ENCODE measurements around the gene SMAD3. TPM values are rescaled to one million over a fixed set of nuclear protein-coding genes. Genes with fewer than 3 reads are reported as not detected.

The SMAD3 gene
- total and polyA plus RNA-seq, 2 of the 4 experiments (the other 2 are of a cell fraction) = 71.0 to 177 TPM

GRCh38 chr15:67094001-67094826, 28.8 kb downstream of the SMAD3 start:
- H3K79me1 ChIP-seq (ENCODE audit: low read depth in 1 of 2, low read length in 2 of 2) = peaks cover 12 to 96% of the 10 kb centered on the region in 2 experiments; a peak in 3 of 4 replicates
- ATAC-seq (ENCODE audit: low read depth) (no peak), DNase-seq (no peak)
- no peak overlapping the region for H2BK15ac ChIP-seq (ENCODE audit: low read depth, low read length)
- no peak overlapping the region for H4K91ac ChIP-seq (ENCODE audit: insufficient read depth, low read depth, low read length)
- H2AK9ac ChIP-seq (replicated peaks; ENCODE audit: low read depth, low read length, poor library complexity) = no peak overlapping the region
- H2BK120ac ChIP-seq (ENCODE audit: low read depth, low read length) = 0 out of 2 replicates have a peak overlapping the region, but pooled peaks have one; percentile 2
- no peak overlapping the region for H4K5ac ChIP-seq (ENCODE audit: low read depth, low read length)
- H4K8ac ChIP-seq (ENCODE audit: low read depth in 2 of 2, low read length in 2 of 2) = no peak overlapping the region
- 40% methylated on average over 3 of the region's 15 CpGs; no CpG with 5 or more reads in 1 of the 2 experiments for WGBS, 2 experiments (ENCODE audit: extremely low coverage in 2 of 2, insufficient read length in 1 of 2)
- H3K9me3 ChIP-seq (ENCODE audit: control insufficient read depth, insufficient read depth, low read length) = no peaks in the 10 kb centered on the region
- H3K18ac ChIP-seq (ENCODE audit: low read depth, low read length) = no peak overlapping the region
- dilution Hi-C loops (cut with HindIII; ENCODE audit: low sequenced_read_pairs, unreplicated experiment) = no loop called here
- H3K9ac ChIP-seq (ENCODE audit: low read depth, low read length) = no peak overlapping the region
- peaks cover 99% of the 10 kb centered on the region for H4K20me1 ChIP-seq (ENCODE audit: insufficient read depth, low read length)
- no peak overlapping the region for H2AFZ ChIP-seq (replicated peaks; ENCODE audit: low read length, poor library complexity)
- H3K4ac ChIP-seq (ENCODE audit: low read depth, low read length) = no peak overlapping the region
- H3K14ac ChIP-seq (replicated peaks; ENCODE audit: low read depth, low read length) = no peak overlapping the region; the same call in 1 of the 2 replicates
- no peak overlapping the region for H3K56ac ChIP-seq (ENCODE audit: extremely low read depth, insufficient read depth, low read length)
- H3K4me3 ChIP-seq (ENCODE audit: insufficient read depth, low read depth, low read length) = no peak overlapping the region
- in situ Hi-C loops (cut with MboI; ENCODE audit: low sequenced_read_pairs) = no loop called here
- ChIA-PET POLR2A (ENCODE audit: unreplicated experiment) (no interaction called here), CTCF (no interaction called here)
- peaks cover 78% of the 10 kb centered on the region for H3K9me1 ChIP-seq (ENCODE audit: insufficient read depth, low read length)
- H3K27ac ChIP-seq (ENCODE audit: insufficient read depth, low read length) = peak overlapping the region; percentile 27
- no peak overlapping the region for H2BK20ac ChIP-seq (ENCODE audit: low read depth, low read length)
- no peak for TF ChIP-seq MAZ (IDR thresholded peaks at IDR 0.05; ENCODE audit: borderline replicate concordance, low read depth, low read length)
- no peak for TF ChIP-seq CHD1 (IDR thresholded peaks at IDR 0.05; ENCODE audit: low read depth, low read length)
- no peak for TF ChIP-seq NFE2L2 (IDR thresholded peaks at IDR 0.05; ENCODE audit: low read depth, low read length)
- TF ChIP-seq RCOR1 (IDR thresholded peaks at IDR 0.05; ENCODE audit: insufficient replicate concordance, low read length) = no peak
- no peak for TF ChIP-seq FOS (IDR thresholded peaks at IDR 0.05; ENCODE audit: low read depth, low read length)
- no peak for TF ChIP-seq BHLHE40 (IDR thresholded peaks at IDR 0.05; ENCODE audit: low read depth, low read length)
- TF ChIP-seq MAFK (IDR thresholded peaks at IDR 0.05; ENCODE audit: low read depth, low read length) = no peak
- TF ChIP-seq SMC3 (IDR thresholded peaks at IDR 0.05; ENCODE audit: low read depth, low read length) = no peak
- TF ChIP-seq ELK1 (IDR thresholded peaks at IDR 0.05; ENCODE audit: borderline replicate concordance, low read depth, low read length) = no peak
- no peak for TF ChIP-seq USF2 (IDR thresholded peaks at IDR 0.05; ENCODE audit: low read depth, low read length)
- peaks cover 53% of the 10 kb centered on the region for H3K36me3 ChIP-seq (ENCODE audit: control insufficient read depth, insufficient read depth, low read length)
- no TSS peak for BruUV-seq (replicated peaks)
- H2BK5ac ChIP-seq (ENCODE audit: low read depth, low read length, poor library complexity, severe bottlenecking) = peak overlapping the region; percentile 7
- intact Hi-C loops (cut with micrococcal nuclease) = no loop called here
- H3K27me3 ChIP-seq (ENCODE audit: control insufficient read depth, insufficient read depth, low read length) = no peaks in the 10 kb centered on the region
- peaks cover 62% of the 10 kb centered on the region for H3K4me1 ChIP-seq (ENCODE audit: control insufficient read depth, insufficient read depth, low read length)
- no peak overlapping the region for H3K23ac ChIP-seq (ENCODE audit: low read depth, low read length)
- no peak overlapping the region for H3K4me2 ChIP-seq (ENCODE audit: low read depth, low read length)
- H2AK5ac ChIP-seq (ENCODE audit: low read depth, low read length) = peak overlapping the region; percentile 78
